ENCODE results near the gene CAMK1D.

GRCh38 chr10:12709521-12709963, 360.2 kb downstream of the CAMK1D start:
- no peak for TF ChIP-seq CTCF (IDR thresholded peaks at IDR 0.05)
- no peak for TF ChIP-seq POLR2A (IDR thresholded peaks at IDR 0.05)

Measured in right lobe of liver (tissue), 4 donors.